Fibroblast of skin of left biceps (primary cell): ENCODE measurements around the gene CFHR2.

Experiments used
- DNase-seq, 2 experiments: peaks; one replicate each; pipeline ENCODE4 v3.0.0-alpha.2; 2013; ENCODE audit warnings: low read depth in 2 of 2

CFHR2 gene

DNA sequence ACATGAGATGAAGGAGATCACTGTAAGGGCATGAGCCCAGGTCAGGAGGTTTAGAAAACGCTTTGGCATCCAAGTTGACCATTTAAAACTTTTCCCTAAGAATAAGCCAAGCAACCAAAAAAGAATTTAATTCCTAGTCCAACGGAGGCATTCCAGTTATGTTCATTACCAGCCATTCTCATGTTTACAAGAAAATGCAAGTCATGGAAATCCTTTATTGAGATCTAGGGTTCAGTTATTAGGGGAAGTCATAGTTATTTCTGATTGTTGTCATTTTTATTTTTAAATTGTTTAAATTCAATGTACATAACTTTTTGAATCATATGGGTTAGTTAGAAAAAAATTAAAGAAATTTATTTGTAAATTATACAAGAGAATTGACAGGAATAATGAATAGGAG, 58.3 kb downstream of the CFHR2 start:
- no peak for DNase-seq

DNA sequence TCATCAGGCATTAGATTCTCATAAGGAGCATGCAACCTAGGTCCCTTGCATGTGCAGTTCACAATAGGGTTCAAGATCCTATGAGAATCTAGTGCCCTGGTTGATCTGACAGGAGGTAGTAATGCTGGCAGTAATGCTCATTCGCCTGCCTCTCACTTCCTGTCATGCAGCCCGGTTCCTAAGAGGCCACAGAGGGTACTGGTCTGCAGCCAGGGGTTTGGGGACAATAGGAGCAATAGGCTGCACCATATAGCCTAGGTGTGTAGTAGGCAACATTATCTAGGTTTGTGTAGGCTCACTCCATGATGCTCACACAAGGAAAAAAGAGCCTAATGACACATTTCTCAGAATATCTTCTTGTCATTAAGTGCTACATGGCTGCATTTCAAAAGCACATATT, 59.6 kb downstream of the CFHR2 start:
- DNase-seq: no peak

DNA sequence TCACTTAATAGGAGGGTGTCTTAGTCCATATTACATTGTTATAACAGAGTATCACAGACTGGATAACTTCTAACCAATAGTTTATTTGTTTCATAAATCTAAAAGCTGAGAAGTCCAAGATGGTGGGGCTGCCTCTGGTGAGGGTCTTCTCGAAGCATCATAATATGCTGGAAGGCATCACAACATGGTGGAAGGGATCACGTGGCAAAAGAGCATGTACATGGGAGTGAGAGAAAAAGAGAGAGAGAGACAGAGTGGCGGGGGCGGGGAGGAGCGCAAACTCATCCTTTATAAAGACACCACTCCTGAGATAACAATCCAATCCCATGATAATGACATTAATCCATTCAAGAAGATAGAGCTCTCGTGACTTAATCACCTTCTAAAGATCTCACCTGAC, 65.3 kb downstream of the CFHR2 start:
- DNase-seq: no peak
